ENCODE results near the gene TBC1D20.

DNA sequence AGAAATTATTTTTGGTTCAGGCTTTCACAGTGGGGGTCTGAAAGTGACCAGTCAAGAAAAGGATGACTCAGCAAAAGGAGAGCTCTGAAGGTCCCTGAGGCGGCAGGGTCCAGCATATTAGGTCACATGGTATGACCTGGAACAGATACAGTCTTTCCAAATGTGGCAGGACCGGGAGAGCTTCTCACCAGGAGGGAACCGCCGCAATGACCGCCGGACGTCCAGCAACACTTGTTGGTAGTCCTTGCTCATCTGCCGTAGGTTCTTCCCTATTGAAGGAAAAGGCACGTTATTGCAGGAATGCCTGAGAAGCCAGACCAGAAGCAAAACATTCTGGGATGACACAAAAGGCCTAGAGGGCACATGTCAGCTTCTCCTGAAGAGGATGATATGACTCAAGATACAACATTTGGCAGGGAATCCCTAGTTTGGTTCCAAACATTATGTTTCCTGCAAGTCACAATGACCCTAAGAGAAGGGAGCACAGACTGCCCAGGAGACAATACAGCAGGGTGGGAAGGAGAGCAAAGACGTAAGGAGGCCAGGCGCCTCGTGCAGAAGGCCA lies 17.4 kb downstream of the TBC1D20 start:
- TF ChIP-seq, protein P1, sequence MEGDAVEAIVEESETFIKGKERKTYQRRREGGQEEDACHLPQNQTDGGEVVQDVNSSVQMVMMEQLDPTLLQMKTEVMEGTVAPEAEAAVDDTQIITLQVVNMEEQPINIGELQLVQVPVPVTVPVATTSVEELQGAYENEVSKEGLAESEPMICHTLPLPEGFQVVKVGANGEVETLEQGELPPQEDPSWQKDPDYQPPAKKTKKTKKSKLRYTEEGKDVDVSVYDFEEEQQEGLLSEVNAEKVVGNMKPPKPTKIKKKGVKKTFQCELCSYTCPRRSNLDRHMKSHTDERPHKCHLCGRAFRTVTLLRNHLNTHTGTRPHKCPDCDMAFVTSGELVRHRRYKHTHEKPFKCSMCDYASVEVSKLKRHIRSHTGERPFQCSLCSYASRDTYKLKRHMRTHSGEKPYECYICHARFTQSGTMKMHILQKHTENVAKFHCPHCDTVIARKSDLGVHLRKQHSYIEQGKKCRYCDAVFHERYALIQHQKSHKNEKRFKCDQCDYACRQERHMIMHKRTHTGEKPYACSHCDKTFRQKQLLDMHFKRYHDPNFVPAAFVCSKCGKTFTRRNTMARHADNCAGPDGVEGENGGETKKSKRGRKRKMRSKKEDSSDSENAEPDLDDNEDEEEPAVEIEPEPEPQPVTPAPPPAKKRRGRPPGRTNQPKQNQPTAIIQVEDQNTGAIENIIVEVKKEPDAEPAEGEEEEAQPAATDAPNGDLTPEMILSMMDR (IDR thresholded peaks at IDR 0.05), result no peak
- TF ChIP-seq POLR2A (IDR thresholded peaks at IDR 0.05) (no peak), EP300 (IDR thresholded peaks at IDR 0.05) (no peak)
